ENCODE results near the gene OCRL. TPM values are rescaled to one million over a fixed set of nuclear protein-coding genes. Genes with fewer than 3 reads are reported as not detected.
A peak's percentile ranks its signal among the peaks of the same experiment; 100 is the strongest.

OCRL gene
- 23.6 TPM for polyA plus RNA-seq
- long read RNA-seq, donor 1: 0 reads
- long read RNA-seq, donor 2, full-length matches to known transcripts: 2 of 2 reads
- long read RNA-seq, donor 2, partial matches to known transcripts: 0 of 2 reads
- long read RNA-seq, donor 2, other reads (novel, unspliced or antisense): 0 of 2 reads
- long read RNA-seq, donor 3, full-length matches to known transcripts: 3 of 3 reads
- long read RNA-seq, donor 3, partial matches to known transcripts: 0 of 3 reads
- long read RNA-seq, donor 3, other reads (novel, unspliced or antisense): 0 of 3 reads
- long read RNA-seq, donor 4: 0 reads
- long read RNA-seq, donor 5, full-length matches to known transcripts: 1 of 1 reads
- long read RNA-seq, donor 5, partial matches to known transcripts: 0 of 1 reads
- long read RNA-seq, donor 5, other reads (novel, unspliced or antisense): 0 of 1 reads
- long read RNA-seq, donor 6: 0 reads
- long read RNA-seq, donor 7, full-length matches to known transcripts: 1 of 1 reads
- long read RNA-seq, donor 7, partial matches to known transcripts: 0 of 1 reads
- long read RNA-seq, donor 7, other reads (novel, unspliced or antisense): 0 of 1 reads
- long read RNA-seq, donor 8, full-length matches to known transcripts: 1 of 1 reads
- long read RNA-seq, donor 8, partial matches to known transcripts: 0 of 1 reads
- long read RNA-seq, donor 8, other reads (novel, unspliced or antisense): 0 of 1 reads
- long read RNA-seq, donor 9, full-length matches to known transcripts: 1 of 10 reads
- long read RNA-seq, donor 9, partial matches to known transcripts: 9 of 10 reads
- long read RNA-seq, donor 9, other reads (novel, unspliced or antisense): 0 of 10 reads
- long read RNA-seq, donor 10, full-length matches to known transcripts: 1 of 1 reads
- long read RNA-seq, donor 10, partial matches to known transcripts: 0 of 1 reads
- long read RNA-seq, donor 10, other reads (novel, unspliced or antisense): 0 of 1 reads
- long read RNA-seq, donor 11, full-length matches to known transcripts: 2 of 2 reads
- long read RNA-seq, donor 11, partial matches to known transcripts: 0 of 2 reads
- long read RNA-seq, donor 11, other reads (novel, unspliced or antisense): 0 of 2 reads

DNA sequence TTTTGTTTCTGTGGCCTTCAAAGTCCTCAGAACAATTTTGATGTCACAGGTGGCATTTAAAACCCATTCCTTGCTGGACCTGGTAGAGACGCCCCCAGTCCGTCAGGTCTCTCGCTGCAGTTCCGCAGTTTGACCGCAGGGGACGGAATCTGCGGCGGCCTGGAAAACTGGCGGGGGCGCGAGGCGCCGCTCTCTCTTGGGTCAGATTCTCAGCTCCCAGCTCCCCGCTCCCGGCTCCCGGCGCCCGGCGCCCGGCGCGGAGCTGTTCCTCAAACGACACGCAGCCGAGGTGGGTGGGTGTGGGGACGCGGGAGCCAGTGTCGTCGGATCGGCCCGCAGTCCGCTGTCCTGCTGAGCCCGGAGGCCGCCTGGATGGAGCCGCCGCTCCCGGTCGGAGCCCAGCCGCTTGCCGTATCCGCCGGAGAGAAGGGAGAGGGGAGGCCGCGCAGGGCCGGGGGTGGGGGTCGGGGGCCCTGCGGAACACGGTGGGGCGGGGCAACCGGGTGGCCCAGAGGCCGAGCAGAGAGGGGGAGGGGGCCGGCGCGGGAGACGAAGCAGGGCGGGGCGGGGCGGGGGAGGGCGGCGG is at the start of gene OCRL:
TSS of gene OCRL (plus strand) at position 192 of the 586 bp plus-strand sequence. CDS start at position 373, 181 bp downstream.
- peak within 1 kb of the TSS; percentile 62 for H3K4me3 ChIP-seq (ENCODE audit: low read length)
- H3K4me1 ChIP-seq (ENCODE audit: control insufficient read depth, insufficient read depth, low read length): peaks cover 10% of the 10 kb centered on the region
- H3K9me3 ChIP-seq (ENCODE audit: control insufficient read depth, low read depth, low read length): no peaks in the 10 kb centered on the region
- peaks cover under 1% of the 10 kb centered on the region for H3K36me3 ChIP-seq (ENCODE audit: control insufficient read depth, insufficient read depth, low read length)
- no CpG with 5 or more reads among the region's 60 CpGs for WGBS (ENCODE audit: insufficient coverage, low lambda C conversion rate)
- DNase-seq: peak; percentile 35 to 70
- no peaks in the 10 kb centered on the region for H3K27me3 ChIP-seq (ENCODE audit: control insufficient read depth, insufficient read depth, low read length)
- H3K27ac ChIP-seq (ENCODE audit: low read length): peak within 1 kb of the TSS; percentile 75

DNA sequence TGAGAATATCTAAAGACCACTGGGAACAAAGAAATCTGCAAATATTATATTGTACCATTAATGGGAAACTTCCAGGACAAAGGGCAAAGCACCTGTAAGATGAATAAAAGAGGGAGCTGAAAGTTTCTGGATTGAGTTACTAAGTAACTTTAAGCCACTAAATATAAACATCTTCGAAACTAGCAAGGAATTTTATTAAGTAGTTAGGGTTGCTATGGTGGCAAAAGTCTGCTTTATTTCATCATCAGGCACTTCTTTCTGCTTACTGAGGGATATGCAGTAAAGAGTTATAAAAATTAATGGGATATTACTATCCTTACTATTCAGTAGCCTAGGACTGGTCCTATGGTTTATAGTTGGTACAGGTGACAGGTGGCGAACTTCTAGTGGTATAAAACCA is 49.7 kb upstream of the OCRL start:
- no peaks in the 10 kb centered on the region for H3K4me1 ChIP-seq (ENCODE audit: control insufficient read depth, insufficient read depth, low read length)
- DNase-seq: peak in 1 of 2 donors; percentile 34
- H3K36me3 ChIP-seq (ENCODE audit: control insufficient read depth, insufficient read depth, low read length): peaks cover 15% of the 10 kb centered on the region
- no peaks in the 10 kb centered on the region for H3K27me3 ChIP-seq (ENCODE audit: control insufficient read depth, insufficient read depth, low read length)
- no peak overlapping the region for H3K27ac ChIP-seq (ENCODE audit: low read length)
- no peaks in the 10 kb centered on the region for H3K9me3 ChIP-seq (ENCODE audit: control insufficient read depth, low read depth, low read length)
- no CpG with 5 or more reads among the region's 2 CpGs for WGBS (ENCODE audit: insufficient coverage, low lambda C conversion rate)
- no peak overlapping the region for H3K4me3 ChIP-seq (ENCODE audit: low read length)

DNA sequence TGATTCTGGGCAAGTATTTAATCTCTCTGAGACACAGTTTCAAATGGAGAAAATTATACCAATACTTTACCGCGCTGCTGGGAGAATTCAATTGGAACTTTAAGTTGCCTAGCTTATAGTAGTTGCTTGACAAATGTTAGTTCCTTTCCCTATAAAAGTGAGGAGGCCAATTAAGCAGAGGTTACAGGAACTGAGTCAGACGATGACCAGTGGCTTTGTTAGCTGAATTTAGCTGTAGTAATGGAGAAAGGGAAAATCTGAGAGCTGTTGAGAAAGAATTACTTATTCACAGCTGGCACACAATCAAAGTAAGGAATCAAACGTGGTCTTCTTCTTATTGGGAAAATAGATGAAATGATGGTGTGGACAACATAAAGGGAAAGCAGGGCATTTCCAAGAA is 46.4 kb upstream of the OCRL start:
- Histone ChIP-seq H3K36me3 (ENCODE audit: control insufficient read depth, insufficient read depth, low read length) (peaks cover 20% of the 10 kb centered on the region), H3K27me3 (ENCODE audit: control insufficient read depth, insufficient read depth, low read length) (no peaks in the 10 kb centered on the region), H3K4me3 (ENCODE audit: low read length) (no peak overlapping the region), H3K27ac (ENCODE audit: low read length) (no peak overlapping the region), H3K9me3 (ENCODE audit: control insufficient read depth, low read depth, low read length) (no peaks in the 10 kb centered on the region), H3K4me1 (ENCODE audit: control insufficient read depth, insufficient read depth, low read length) (no peaks in the 10 kb centered on the region)
- WGBS (ENCODE audit: insufficient coverage, low lambda C conversion rate): no CpG with 5 or more reads among the region's 4 CpGs
- no peak for DNase-seq

DNA sequence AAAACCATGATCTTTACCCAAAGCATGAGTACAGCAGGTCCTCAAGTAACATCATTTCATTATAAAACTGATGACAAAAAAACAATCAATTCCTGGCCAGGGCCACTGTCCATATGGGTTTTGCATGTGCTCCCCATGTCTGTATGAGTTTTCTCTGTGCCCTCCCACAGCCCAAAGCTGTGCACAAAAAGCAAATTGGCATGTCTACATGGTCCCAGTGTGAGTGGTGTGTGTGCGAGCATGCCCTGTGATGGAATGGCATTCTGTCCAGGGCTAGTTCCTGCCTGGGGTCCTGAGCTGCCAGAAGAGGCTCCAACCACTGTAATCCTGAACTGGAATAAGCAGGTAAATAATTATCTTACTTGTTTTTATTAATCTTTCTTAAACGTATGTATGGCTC is 45.2 kb upstream of the OCRL start:
- peaks cover 24% of the 10 kb centered on the region for H3K36me3 ChIP-seq (ENCODE audit: control insufficient read depth, insufficient read depth, low read length)
- no CpG with 5 or more reads among the region's 2 CpGs for WGBS (ENCODE audit: insufficient coverage, low lambda C conversion rate)
- no peak for DNase-seq
- H3K27me3 ChIP-seq (ENCODE audit: control insufficient read depth, insufficient read depth, low read length): no peaks in the 10 kb centered on the region
- H3K9me3 ChIP-seq (ENCODE audit: control insufficient read depth, low read depth, low read length): no peaks in the 10 kb centered on the region
- H3K4me3 ChIP-seq (ENCODE audit: low read length): no peak overlapping the region
- H3K4me1 ChIP-seq (ENCODE audit: control insufficient read depth, insufficient read depth, low read length): no peaks in the 10 kb centered on the region
- no peak overlapping the region for H3K27ac ChIP-seq (ENCODE audit: low read length)

DNA sequence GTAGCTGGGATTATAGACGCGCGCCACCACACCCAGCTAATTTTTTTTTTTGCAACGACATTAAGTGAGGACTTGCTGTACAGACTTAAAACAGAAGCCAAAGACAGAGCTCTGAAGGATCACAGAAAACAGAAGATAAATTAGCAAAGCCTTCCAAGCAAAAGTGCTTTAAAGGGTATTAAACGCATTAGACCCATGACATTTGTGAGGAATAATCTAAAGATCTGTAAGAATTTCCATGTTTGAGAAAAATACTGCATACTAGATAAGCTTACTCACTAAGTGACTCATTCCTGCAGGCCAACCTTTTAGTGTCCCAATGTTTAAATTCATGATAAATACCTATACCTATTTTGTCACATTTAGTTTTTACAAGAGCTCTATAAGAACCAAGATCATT is 44.2 kb upstream of the OCRL start:
- Histone ChIP-seq H3K9me3 (ENCODE audit: control insufficient read depth, low read depth, low read length) (no peaks in the 10 kb centered on the region), H3K4me3 (ENCODE audit: low read length) (no peak overlapping the region), H3K27me3 (ENCODE audit: control insufficient read depth, insufficient read depth, low read length) (no peaks in the 10 kb centered on the region), H3K4me1 (ENCODE audit: control insufficient read depth, insufficient read depth, low read length) (no peaks in the 10 kb centered on the region), H3K27ac (ENCODE audit: low read length) (no peak overlapping the region), H3K36me3 (ENCODE audit: control insufficient read depth, insufficient read depth, low read length) (peaks cover 24% of the 10 kb centered on the region)
- WGBS (ENCODE audit: insufficient coverage, low lambda C conversion rate): no CpG with 5 or more reads among the region's 5 CpGs
- DNase-seq: no peak

DNA sequence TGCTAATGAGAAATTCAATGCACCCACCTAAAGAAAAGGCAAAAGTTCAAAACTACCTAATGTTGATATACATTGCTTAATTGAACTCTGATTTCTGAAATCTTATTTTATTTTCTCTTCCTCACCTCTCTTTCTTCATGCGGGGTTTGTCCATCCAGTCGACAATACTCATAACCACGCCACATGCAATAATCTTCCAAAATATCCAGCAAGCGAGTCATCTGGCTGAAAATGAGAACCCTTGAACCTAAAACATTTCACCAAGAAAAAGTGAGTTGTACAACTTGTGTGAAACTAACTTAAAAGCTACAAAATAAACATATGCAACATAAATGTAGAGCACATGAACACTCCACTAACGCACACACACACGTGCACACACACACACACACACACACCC is 43.4 kb upstream of the OCRL start:
- Histone ChIP-seq H3K9me3 (ENCODE audit: control insufficient read depth, low read depth, low read length) (no peaks in the 10 kb centered on the region), H3K27me3 (ENCODE audit: control insufficient read depth, insufficient read depth, low read length) (no peaks in the 10 kb centered on the region), H3K36me3 (ENCODE audit: control insufficient read depth, insufficient read depth, low read length) (peaks cover 24% of the 10 kb centered on the region), H3K27ac (ENCODE audit: low read length) (no peak overlapping the region), H3K4me3 (ENCODE audit: low read length) (no peak overlapping the region), H3K4me1 (ENCODE audit: control insufficient read depth, insufficient read depth, low read length) (no peaks in the 10 kb centered on the region)
- WGBS (ENCODE audit: insufficient coverage, low lambda C conversion rate): no CpG with 5 or more reads among the region's 6 CpGs
- DNase-seq: no peak

DNA sequence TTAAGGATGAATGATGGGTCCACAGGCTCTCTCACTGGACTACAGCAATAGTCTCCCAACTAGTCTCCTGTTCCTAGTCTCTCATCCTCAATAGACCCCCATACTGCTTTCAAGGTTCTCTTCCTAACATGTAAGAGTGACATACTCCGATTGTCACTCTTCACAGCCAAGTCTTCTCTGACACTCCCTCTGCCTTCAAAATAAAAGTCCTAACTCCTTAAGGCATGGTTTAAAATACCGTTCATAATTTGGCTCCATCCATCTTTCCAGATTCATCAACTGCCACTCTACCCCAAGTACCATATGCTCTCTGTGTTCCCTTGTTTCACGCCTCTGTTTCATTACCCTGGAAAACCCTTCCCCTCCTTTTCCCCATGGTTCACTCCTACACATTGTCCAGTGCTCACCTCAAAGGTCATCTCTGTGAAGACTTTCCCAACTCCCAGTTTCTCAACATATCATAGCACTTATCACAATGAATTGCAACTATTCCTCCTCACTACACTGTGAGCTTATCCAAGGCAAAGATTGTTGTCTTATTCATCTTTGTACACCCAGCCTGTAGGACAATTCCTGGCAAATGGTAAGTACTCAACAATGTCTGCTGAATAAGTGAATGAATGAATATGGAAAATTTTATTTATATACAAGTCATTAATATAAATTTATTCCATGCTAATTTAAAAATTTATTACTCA is 42.8 kb upstream of the OCRL start:
- Histone ChIP-seq H3K9me3 (ENCODE audit: control insufficient read depth, low read depth, low read length) (no peaks in the 10 kb centered on the region), H3K27me3 (ENCODE audit: control insufficient read depth, insufficient read depth, low read length) (no peaks in the 10 kb centered on the region), H3K4me1 (ENCODE audit: control insufficient read depth, insufficient read depth, low read length) (no peaks in the 10 kb centered on the region), H3K36me3 (ENCODE audit: control insufficient read depth, insufficient read depth, low read length) (peaks cover 27% of the 10 kb centered on the region), H3K27ac (ENCODE audit: low read length) (no peak overlapping the region), H3K4me3 (ENCODE audit: low read length) (no peak overlapping the region)
- no peak for DNase-seq
- WGBS (ENCODE audit: insufficient coverage, low lambda C conversion rate): no CpG with 5 or more reads among the region's 3 CpGs

DNA sequence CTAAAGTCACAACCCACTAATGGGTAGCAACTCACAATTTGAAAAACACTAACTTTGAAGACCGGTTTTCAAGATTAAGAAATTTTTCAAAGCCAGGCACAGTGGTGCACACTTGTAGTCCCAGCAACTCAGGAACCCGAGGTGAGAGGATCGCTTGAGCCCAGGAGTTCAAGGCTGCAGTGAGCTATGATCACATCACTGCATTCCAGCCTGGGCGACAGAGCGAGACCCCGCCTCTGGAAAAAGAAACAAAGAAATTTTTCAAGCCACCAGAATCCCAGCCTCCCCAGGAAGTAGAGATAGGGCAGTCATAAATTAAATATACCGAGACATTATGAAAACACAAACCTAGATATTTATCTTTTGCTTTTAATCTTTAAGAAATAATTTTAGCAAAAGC is 29.7 kb upstream of the OCRL start:
- DNase-seq: no peak
- no peak overlapping the region for H3K27ac ChIP-seq (ENCODE audit: low read length)
- no peaks in the 10 kb centered on the region for H3K9me3 ChIP-seq (ENCODE audit: control insufficient read depth, low read depth, low read length)
- H3K27me3 ChIP-seq (ENCODE audit: control insufficient read depth, insufficient read depth, low read length): no peaks in the 10 kb centered on the region
- peaks cover 12% of the 10 kb centered on the region for H3K36me3 ChIP-seq (ENCODE audit: control insufficient read depth, insufficient read depth, low read length)
- WGBS (ENCODE audit: insufficient coverage, low lambda C conversion rate): no CpG with 5 or more reads among the region's 7 CpGs
- no peak overlapping the region for H3K4me3 ChIP-seq (ENCODE audit: low read length)
- no peaks in the 10 kb centered on the region for H3K4me1 ChIP-seq (ENCODE audit: control insufficient read depth, insufficient read depth, low read length)

DNA sequence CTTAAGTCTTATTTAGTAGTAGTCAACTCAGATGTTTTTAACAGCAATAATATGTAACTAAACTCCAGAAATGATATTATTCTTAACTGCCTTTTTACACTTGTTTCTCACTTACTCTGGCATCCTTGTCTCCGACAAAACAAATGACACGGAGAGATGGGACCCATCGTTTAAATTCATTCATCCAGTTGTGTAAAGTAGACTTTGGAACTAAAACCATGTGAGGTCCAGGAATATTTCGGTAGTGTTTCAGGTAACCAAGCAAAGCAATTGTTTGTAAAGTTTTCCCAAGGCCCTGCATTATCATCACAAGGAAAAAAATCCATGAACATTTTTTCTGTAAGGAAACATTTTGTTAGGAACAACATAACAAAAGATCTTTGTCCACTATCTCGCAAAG is 28.4 kb upstream of the OCRL start:
- no CpG with 5 or more reads among the region's 5 CpGs for WGBS (ENCODE audit: insufficient coverage, low lambda C conversion rate)
- Histone ChIP-seq H3K27me3 (ENCODE audit: control insufficient read depth, insufficient read depth, low read length) (no peaks in the 10 kb centered on the region), H3K4me1 (ENCODE audit: control insufficient read depth, insufficient read depth, low read length) (no peaks in the 10 kb centered on the region), H3K36me3 (ENCODE audit: control insufficient read depth, insufficient read depth, low read length) (peaks cover 14% of the 10 kb centered on the region), H3K9me3 (ENCODE audit: control insufficient read depth, low read depth, low read length) (no peaks in the 10 kb centered on the region), H3K27ac (ENCODE audit: low read length) (peak overlapping the region; percentile 49), H3K4me3 (ENCODE audit: low read length) (no peak overlapping the region)
- DNase-seq: peak in 1 of 2 donors; percentile 52

Measured in large intestine (tissue), 12 donors.